ENCODE data around the gene PCSK4.

PCSK4 gene

GRCh38 chr19:1495051-1495798, 5.1 kb upstream of the PCSK4 start:
- Histone ChIP-seq H3K4me3 (ENCODE audit: low read depth, low read length) (no peak overlapping the region), H3K36me3 (no peaks in the 10 kb centered on the region), H3K27me3 (no peaks in the 10 kb centered on the region), H3K4me1 (peaks cover 4% of the 10 kb centered on the region; the same call in 1 of the 2 replicates), H3K9me3 (no peaks in the 10 kb centered on the region)
- no peak for DNase-seq
- no peak for TF ChIP-seq CTCF (IDR thresholded peaks at IDR 0.05; ENCODE audit: low read depth, low read length)

DNA sequence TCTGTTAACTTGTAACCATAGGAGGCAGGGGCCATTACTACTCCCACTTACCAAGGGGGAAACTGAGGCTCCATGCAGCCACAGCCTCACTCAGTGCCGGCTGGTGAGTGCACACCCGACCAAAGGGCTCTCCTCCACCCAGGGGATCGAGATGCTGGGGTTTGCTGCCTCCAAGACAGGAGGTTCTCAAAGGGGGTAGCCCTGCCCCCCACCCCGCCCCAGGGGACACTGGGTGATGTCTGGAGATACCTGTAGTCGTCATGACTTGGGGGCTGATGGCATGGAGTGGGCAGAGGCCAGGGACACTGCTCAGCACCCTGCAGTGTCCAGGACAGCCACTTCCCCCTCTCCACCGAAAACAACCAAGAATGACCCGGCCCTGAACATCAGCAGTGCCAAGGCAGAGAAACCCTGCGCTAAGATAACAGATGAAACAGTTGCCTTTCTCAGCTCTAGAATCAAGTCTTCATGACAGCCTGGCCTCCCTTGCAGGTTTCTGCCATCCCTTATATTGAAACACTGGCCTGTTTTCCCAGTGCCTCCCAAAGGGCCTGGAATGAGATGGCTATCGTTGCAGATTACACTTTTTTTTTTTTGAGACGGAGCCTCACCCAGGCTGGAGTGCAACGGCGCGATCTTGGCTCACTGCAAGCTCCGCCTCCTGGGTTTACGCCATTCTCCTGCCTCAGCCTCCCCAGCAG, 4.1 kb upstream of the PCSK4 start:
- Histone ChIP-seq H3K27me3 (no peaks in the 10 kb centered on the region), H3K4me3 (ENCODE audit: low read depth, low read length) (no peak overlapping the region), H3K36me3 (no peaks in the 10 kb centered on the region), H3K4me1 (peaks cover 4% of the 10 kb centered on the region; the same call in 1 of the 2 replicates), H3K9me3 (no peaks in the 10 kb centered on the region)
- no peak for DNase-seq
- no peak for TF ChIP-seq CTCF (IDR thresholded peaks at IDR 0.05; ENCODE audit: low read depth, low read length)

DNA sequence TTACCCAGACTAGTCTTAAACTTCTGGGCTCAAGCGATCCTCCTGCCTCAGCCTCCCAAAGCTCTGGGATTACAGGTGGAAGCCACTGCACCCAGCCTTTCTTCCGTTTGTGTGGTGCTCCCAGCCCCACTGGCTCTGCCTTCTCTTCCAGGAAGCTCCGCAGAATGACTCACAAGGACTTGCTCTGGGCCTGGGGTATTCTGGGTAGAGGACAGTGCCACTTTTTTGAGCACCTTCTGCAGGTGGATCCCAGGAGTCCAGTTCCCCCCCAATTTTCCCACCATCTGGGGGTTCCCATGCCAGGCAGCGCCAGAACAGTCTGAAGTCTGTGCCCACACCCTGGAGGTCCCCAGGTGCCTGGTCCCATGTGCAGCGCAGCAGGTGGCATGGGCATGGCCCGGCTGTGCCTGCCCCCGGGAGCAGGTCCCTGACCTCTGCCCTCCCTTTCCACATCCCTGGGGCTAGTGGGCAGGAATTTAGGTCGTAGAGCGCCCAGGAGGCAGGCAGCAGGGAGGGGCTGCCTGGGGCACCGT, 2.4 kb upstream of the PCSK4 start:
- H3K27me3 ChIP-seq: no peaks in the 10 kb centered on the region
- no peaks in the 10 kb centered on the region for H3K36me3 ChIP-seq
- peaks cover 4% of the 10 kb centered on the region; the same call in 1 of the 2 replicates for H3K4me1 ChIP-seq
- H3K4me3 ChIP-seq (ENCODE audit: low read depth, low read length): no peak overlapping the region
- no peak for DNase-seq
- no peak for TF ChIP-seq CTCF (IDR thresholded peaks at IDR 0.05; ENCODE audit: low read depth, low read length)
- no peaks in the 10 kb centered on the region for H3K9me3 ChIP-seq

DNA sequence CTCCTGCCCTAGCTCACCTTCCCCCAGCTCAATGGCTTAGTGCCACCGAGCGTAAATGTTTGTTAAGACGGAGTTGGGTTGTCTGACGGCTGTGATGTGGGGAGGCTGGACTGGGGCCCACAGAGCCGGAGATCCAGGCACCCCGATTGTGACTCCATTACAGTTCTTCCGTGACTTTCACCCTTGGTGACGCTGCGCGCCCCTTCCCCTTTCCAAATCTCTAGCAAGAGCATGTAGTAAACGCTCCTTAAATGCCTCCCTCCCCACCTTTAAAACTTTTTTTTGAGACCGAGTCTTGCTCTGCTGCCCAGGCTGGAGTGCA, 1.7 kb upstream of the PCSK4 start:
- no peak overlapping the region for H3K4me3 ChIP-seq (ENCODE audit: low read depth, low read length)

DNA sequence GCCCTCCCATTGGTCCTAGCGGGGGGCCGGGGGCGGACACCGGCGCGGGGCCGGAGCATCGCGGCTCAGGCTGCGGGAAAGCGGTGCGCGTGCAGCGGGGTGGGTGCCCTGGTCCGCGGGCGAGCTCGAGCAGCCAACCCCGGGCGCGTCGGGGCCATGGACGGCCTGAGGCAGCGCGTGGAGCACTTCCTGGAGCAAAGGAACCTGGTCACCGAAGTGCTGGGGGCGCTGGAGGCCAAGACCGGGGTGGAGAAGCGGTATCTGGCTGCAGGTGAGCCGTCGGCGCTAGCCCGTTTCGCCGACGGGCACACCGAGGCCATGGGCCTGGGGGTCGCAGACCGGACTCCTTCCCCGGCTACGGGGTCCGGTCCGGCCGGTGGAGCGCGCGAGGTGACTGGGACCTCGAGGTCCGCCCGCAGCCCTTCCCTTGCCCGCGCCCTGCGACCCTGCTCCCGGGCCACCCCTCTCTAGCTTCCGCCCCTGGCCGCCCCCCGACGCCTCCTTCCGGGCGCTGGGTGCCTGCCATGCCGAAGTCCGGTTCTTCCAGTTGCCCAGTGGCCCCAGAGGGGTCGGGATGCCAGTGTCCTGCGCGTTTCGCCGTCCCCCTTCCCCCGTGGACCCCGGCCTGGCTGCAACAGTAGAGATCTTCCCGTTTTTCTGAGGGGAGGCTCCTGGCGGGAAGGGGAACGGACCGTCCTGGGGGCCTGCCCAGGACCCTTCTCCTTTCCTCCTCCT, 1.1 kb upstream of the PCSK4 start, which contains the start of gene REEP6:
Gene REEP6, plus strand, starts transcription at position 68 of the 735 bp plus-strand sequence. Its CDS starts 89 bp downstream, at position 157.
- no peak for TF ChIP-seq CTCF (IDR thresholded peaks at IDR 0.05; ENCODE audit: low read depth, low read length)
- peaks cover 4% of the 10 kb centered on the region; the same call in 1 of the 2 replicates for H3K4me1 ChIP-seq
- no peak for DNase-seq

More for the DNA sequence above, 1.7 kb upstream of the PCSK4 start:
- peaks cover 4% of the 10 kb centered on the region; the same call in 1 of the 2 replicates for H3K4me1 ChIP-seq
- TF ChIP-seq CTCF (IDR thresholded peaks at IDR 0.05; ENCODE audit: low read depth, low read length): no peak
- H3K9me3 ChIP-seq: no peaks in the 10 kb centered on the region
- no peaks in the 10 kb centered on the region for H3K36me3 ChIP-seq
- no peaks in the 10 kb centered on the region for H3K27me3 ChIP-seq
- DNase-seq: no peak

More for the DNA sequence above, 1.1 kb upstream of the PCSK4 start, which contains the start of gene REEP6:
- peak within 1 kb of the TSS; percentile 53 for H3K4me3 ChIP-seq (ENCODE audit: low read depth, low read length)
- H3K36me3 ChIP-seq: no peaks in the 10 kb centered on the region
- no peaks in the 10 kb centered on the region for H3K27me3 ChIP-seq
- H3K9me3 ChIP-seq: no peaks in the 10 kb centered on the region
